AG04450 (cell line): Measurements from ENCODE around the gene KCNAB2. TPM values are rescaled to one million over a fixed set of nuclear protein-coding genes. Genes with fewer than 3 reads are reported as not detected.

Experiments used
- CTCF ChIA-PET: fragments of 300-600, 350-600 bp; formaldehyde crosslinking; extraction: SDS; loops from one replicate; lab custom pipeline; 2022; ENCODE audit warnings: antibody characterized with exemption, inconsistent platforms; lab: Charles Lee
- POLR2A ChIA-PET: fragments of 350-600 bp; formaldehyde crosslinking; extraction: SDS; loops from one replicate; lab custom pipeline; 2021; ENCODE audit warnings: antibody characterized with exemption, inconsistent platforms; lab: Yijun Ruan, JAX
- DNase-seq: peaks from one replicate; pipeline ENCODE4 v3.0.0-alpha.2; 2011; ENCODE audit warnings: low read depth, low spot score
- H3K27ac ChIP-seq: one replicate; pipeline ENCODE4 v1.5.1; 2012; ENCODE audit warnings: low read depth, low read length, control low read depth
- H3K27me3 ChIP-seq: one replicate; pipeline ENCODE4 v1.6.0; 2012; ENCODE audit warnings: low read length; ENCODE audit not compliant: control insufficient read depth, insufficient read depth
- H3K4me3 ChIP-seq: 2 replicates; pipeline ENCODE4 v1.5.1; 2011; ENCODE audit warnings: mild to moderate bottlenecking, low read depth, low read length, control low read depth
- H3K9me3 ChIP-seq: 2 replicates; pipeline ENCODE4 v1.5.1; 2012; ENCODE audit warnings: low read length; ENCODE audit not compliant: control insufficient read depth, insufficient read depth
- polyA minus RNA-seq: library from RNA; depleted of rRNA, polyadenylated mRNA; stranded (reverse); fragments of >200 nt; gene quantifications from 2 replicates; pipeline ENCODE4 v1.2.3, GENCODE V29; 2011; rRNA and poly(A)+ RNA removed
- polyA plus RNA-seq: library from polyadenylated mRNA; depleted of rRNA; stranded (reverse); fragments of >200 nt; gene quantifications from 2 replicates; pipeline ENCODE4 v1.2.3, GENCODE V29; 2011; rRNA removed
- TF ChIP-seq, protein P1 (sequence below): IDR thresholded peaks from 2 replicates; pipeline ENCODE4 v1.5.1; 2011; ENCODE audit warnings: low read depth, low read length, control low read depth, inconsistent platforms

The KCNAB2 gene
- polyA plus RNA-seq (3.1 and 3.2 TPM in 2 replicates), polyA minus RNA-seq (2.9 and 6.1 TPM in 2 replicates)

- peaks cover 13% of the 10 kb centered on the region for H3K27me3 ChIP-seq
- H3K9me3 ChIP-seq, result no peaks in the 10 kb centered on the region
- no peak within 1 kb of the TSS for H3K27ac ChIP-seq
- DNase-seq, result no peak
- POLR2A ChIA-PET, result no interaction called here
- TF ChIP-seq, protein P1, sequence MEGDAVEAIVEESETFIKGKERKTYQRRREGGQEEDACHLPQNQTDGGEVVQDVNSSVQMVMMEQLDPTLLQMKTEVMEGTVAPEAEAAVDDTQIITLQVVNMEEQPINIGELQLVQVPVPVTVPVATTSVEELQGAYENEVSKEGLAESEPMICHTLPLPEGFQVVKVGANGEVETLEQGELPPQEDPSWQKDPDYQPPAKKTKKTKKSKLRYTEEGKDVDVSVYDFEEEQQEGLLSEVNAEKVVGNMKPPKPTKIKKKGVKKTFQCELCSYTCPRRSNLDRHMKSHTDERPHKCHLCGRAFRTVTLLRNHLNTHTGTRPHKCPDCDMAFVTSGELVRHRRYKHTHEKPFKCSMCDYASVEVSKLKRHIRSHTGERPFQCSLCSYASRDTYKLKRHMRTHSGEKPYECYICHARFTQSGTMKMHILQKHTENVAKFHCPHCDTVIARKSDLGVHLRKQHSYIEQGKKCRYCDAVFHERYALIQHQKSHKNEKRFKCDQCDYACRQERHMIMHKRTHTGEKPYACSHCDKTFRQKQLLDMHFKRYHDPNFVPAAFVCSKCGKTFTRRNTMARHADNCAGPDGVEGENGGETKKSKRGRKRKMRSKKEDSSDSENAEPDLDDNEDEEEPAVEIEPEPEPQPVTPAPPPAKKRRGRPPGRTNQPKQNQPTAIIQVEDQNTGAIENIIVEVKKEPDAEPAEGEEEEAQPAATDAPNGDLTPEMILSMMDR, result no peak
- no peak within 1 kb of the TSS for H3K4me3 ChIP-seq
- CTCF ChIA-PET, result interaction anchor here (0.5 kb wide), 1 partner anchor 362 kb away, joined by 4 read pairs; no protein-coding TSS in a partner anchor
Observed at GRCh38 chr1:6045561-6045960, at the start of gene KCNAB2. KCNAB2 (plus strand) TSS chr1:6045888; CDS start chr1:6051537, 5,649 bp downstream.

- ChIA-PET POLR2A (no interaction called here), CTCF (interaction anchor here (0.5 kb wide), 1 partner anchor 208 kb away, joined by 5 read pairs; no protein-coding TSS in a partner anchor)
- H3K9me3 ChIP-seq, result no peaks in the 10 kb centered on the region
- no peak overlapping the region for H3K4me3 ChIP-seq
- no peak for DNase-seq
- TF ChIP-seq, protein P1, result no peak
- no peak overlapping the region for H3K27ac ChIP-seq
- no peaks in the 10 kb centered on the region for H3K27me3 ChIP-seq
Observed at GRCh38 chr1:5996641-5997270, 48.9 kb upstream of the KCNAB2 start.

DNA sequence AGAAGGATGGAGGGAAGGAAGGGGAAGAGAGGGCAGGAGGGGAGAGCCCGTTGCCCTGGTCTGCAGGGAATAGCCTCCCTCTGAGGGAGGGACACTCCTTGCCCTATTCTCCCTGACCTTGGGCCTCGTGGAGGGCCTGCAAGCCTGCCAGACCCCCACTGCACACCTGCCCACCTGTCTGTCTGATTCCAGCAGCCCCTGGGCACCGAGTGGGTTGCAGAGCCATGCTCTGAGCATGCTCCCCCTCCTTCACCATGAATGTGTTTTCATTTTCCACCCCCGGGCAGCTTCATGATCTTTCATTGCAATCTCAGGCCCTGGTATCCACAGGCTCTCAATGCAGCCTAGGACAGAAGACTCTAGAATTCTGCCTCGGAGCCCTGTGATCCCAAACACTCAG, 48.4 kb upstream of the KCNAB2 start:
- Histone ChIP-seq H3K27ac (no peak overlapping the region), H3K4me3 (no peak overlapping the region), H3K27me3 (no peaks in the 10 kb centered on the region), H3K9me3 (no peaks in the 10 kb centered on the region)
- ChIA-PET CTCF (no interaction called here), POLR2A (no interaction called here)
- TF ChIP-seq, protein P1, result no peak
- DNase-seq, result no peak

DNA sequence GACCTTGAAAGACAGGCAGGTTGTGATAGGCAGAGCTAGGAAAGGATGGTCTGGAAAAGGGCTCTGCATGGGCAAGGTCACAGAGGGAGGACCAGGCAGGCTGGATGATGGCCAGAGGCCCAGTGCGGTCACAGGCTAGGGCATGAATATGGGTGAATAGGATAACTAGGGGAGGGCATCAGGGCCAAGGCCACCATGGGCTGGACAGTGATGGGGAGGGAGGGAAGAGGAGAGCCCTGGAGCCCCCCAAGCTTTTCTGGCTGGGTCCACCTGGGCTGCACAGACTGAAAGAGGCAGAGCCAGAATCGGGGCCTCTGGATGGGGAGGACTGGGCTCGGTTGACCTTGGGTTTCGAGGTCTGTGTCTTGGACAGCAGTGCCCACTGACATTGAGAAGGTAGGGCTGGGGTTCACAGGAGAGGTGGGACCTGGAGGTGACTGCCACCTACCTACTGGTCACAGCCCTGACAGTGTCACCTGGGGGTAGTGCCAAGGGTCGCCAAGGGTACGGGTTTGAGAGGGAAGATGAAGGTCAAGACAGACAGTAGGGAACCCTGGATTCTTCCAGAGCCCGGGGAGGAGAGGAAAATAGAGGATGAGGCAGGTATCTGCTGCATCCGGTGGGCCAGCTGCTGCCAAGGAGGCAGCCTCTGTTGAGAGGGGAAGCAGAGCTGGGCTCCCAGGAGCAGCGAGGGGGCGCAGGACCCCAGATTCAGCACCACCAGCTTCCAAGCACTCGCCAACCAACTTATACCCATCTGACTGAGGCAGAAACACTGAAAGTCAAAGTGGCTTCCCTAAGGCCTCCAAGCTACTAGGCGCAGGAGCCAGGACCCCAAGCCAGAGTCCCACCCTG, 47.4 kb upstream of the KCNAB2 start:
- TF ChIP-seq, protein P1, result no peak
- ChIA-PET CTCF (no interaction called here), POLR2A (no interaction called here)
- Histone ChIP-seq H3K27ac (no peak overlapping the region), H3K4me3 (no peak overlapping the region), H3K9me3 (no peaks in the 10 kb centered on the region; the same call in 1 of the 2 replicates), H3K27me3 (no peaks in the 10 kb centered on the region)
- no peak for DNase-seq

DNA sequence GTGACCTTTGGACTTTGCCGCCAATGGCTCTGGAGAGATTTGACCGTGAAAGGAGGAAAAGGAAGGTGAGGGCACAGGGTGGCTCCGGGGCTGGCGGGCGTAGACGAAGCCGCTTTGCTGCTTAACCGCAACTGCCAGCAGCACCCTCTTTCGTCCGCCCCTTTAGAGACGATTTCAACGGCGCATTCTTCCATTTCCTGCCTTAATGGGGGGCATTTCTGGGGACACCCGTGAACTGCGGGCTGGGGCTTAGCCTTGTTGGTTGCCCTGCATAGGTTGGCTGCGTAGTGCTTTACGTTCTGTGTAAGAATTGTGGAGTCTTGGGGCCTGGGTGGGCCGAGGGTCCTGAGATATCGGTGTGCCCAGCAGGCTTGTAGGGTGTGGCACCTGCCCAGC, 46.8 kb upstream of the KCNAB2 start:
- Histone ChIP-seq H3K27ac (no peak overlapping the region), H3K27me3 (no peaks in the 10 kb centered on the region), H3K9me3 (no peaks in the 10 kb centered on the region; the same call in 1 of the 2 replicates), H3K4me3 (no peak overlapping the region)
- ChIA-PET POLR2A (no interaction called here), CTCF (no interaction called here)
- TF ChIP-seq, protein P1, result no peak
- no peak for DNase-seq
